SJSA1 (cell line): ENCODE measurements around the gene CRYL1. TPM values are rescaled to one million over a fixed set of nuclear protein-coding genes. Genes with fewer than 3 reads are reported as not detected.

ENCODE experiments used
- DNase-seq, 2 experiments: peaks; one replicate each; pipeline ENCODE4 v3.0.0-alpha.2; 2015 to 2020; ENCODE audit warnings: low spot score in 2 of 2, low read depth in 1 of 2
- H3K27ac ChIP-seq: fragments of 250-450 bp; sonication (Bioruptor Pico); 2 replicates; pipeline ENCODE4 v1.5.1; 2020; ENCODE audit warnings: mild to moderate bottlenecking, moderate library complexity
- H3K27me3 ChIP-seq: fragments of 250-450 bp; sonication (Bioruptor Pico); replicated peaks from 2 replicates; pipeline ENCODE4 v1.5.1; 2020; ENCODE audit warnings: mild to moderate bottlenecking, moderate library complexity
- H3K36me3 ChIP-seq: fragments of 250-450 bp; sonication (Bioruptor Pico); 2 replicates; pipeline ENCODE4 v1.5.1; 2020; ENCODE audit warnings: mild to moderate bottlenecking
- H3K4me1 ChIP-seq: fragments of 250-450 bp; sonication (Bioruptor Pico); replicated peaks from 2 replicates; pipeline ENCODE4 v1.6.1; 2021; ENCODE audit warnings: mild to moderate bottlenecking
- H3K4me3 ChIP-seq: fragments of 250-450 bp; sonication (Bioruptor Pico); 2 replicates; pipeline ENCODE4 v1.5.1; 2020; ENCODE audit warnings: mild to moderate bottlenecking
- H3K9me3 ChIP-seq: fragments of 250-450 bp; sonication (Bioruptor Pico); replicated peaks from 2 replicates; pipeline ENCODE4 v1.5.1; 2020; ENCODE audit warnings: mild to moderate bottlenecking
- total RNA-seq: library from RNA; depleted of rRNA; stranded (reverse); fragments of >200 nt; shearing (Covaris generic); gene quantifications from 2 replicates; pipeline ENCODE4 v1.2.3, GENCODE V29; 2014

The CRYL1 gene
- total RNA-seq, 1 experiment from 2014 or later: 7.1 TPM

DNA sequence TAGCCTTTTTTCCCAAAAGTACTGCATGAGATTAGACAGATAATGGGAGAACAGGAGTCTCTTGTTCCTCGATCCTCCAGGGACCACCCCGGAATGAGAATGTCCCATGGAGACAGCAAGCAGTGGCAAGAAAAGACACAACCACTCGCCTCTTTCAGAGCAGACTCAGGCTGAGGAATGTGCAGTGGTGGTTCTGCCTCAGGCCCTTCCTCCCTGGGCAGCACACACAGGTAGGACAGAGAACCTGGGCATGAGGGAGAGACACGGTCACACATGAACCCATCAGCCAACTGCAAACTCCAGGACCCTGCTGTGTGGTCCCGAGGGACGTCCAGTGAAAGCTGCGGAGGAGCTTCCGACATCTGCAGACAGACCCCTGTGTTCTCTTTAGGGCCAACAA is 31.0 kb downstream of the CRYL1 start:
- no peak for DNase-seq
- Histone ChIP-seq H3K9me3 (no peaks in the 10 kb centered on the region), H3K4me3 (no peak overlapping the region), H3K4me1 (peaks cover 12% of the 10 kb centered on the region), H3K36me3 (no peaks in the 10 kb centered on the region), H3K27ac (no peak overlapping the region), H3K27me3 (no peaks in the 10 kb centered on the region)

- DNase-seq: no peak
- peaks cover 5% of the 10 kb centered on the region for H3K4me1 ChIP-seq
- H3K36me3 ChIP-seq: no peaks in the 10 kb centered on the region
- no peaks in the 10 kb centered on the region for H3K27me3 ChIP-seq
- no peaks in the 10 kb centered on the region for H3K9me3 ChIP-seq
- no peak overlapping the region for H3K27ac ChIP-seq
- no peak overlapping the region for H3K4me3 ChIP-seq
Measured at GRCh38 chr13:20492641-20493040, 33.0 kb downstream of the CRYL1 start.

DNA sequence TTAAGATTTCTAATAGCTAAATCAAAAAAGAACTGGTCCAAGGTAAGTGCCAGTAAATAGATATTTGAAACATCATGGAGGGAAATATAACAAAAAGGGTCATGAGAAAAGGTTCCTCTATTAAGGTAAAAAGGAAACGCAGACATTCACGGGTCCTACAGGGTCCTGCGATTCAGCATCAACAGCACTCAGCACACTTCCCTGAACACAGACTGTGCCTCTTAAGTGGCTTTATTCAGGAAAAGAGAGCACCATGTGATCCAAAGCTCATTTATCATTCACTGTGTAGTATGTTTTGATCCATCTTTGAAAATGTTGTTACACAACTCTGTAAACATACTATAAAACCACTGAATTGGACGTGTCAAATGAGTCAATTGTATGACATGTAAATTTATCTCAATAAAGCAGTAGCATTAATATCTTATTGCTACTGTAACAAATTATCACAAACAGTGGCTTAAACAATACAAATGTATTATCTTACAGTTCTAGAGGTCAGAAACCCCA is 33.7 kb downstream of the CRYL1 start:
- Histone ChIP-seq H3K4me1 (peaks cover 5% of the 10 kb centered on the region), H3K27me3 (no peaks in the 10 kb centered on the region), H3K9me3 (no peaks in the 10 kb centered on the region), H3K36me3 (no peaks in the 10 kb centered on the region), H3K4me3 (no peak overlapping the region), H3K27ac (no peak overlapping the region)
- DNase-seq: no peak

- Histone ChIP-seq H3K9me3 (no peaks in the 10 kb centered on the region), H3K27me3 (no peaks in the 10 kb centered on the region)
Measured at GRCh38 chr13:20489185-20489820, 36.4 kb downstream of the CRYL1 start.

DNA sequence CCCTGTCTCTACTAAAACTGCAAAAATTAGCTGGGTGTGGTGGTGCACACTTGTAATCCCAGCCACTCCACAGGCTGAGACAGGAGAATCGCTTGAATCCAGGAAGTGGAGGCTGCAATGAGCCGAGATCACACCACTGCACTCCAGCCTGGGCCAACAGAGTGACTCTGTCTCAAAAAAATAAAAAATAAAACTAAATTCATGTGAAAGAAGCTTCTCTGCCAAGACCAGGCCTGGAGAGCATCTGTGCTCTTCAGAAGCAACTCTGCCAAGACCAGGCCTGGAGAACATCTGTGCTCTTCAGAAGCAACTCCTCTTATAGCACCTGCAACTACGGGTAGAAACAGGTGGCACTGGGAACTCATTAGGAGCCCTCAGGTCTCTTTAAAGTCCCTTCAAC is 37.7 kb downstream of the CRYL1 start:
- DNase-seq: no peak

More at GRCh38 chr13:20489185-20489820, 36.4 kb downstream of the CRYL1 start:
- no peaks in the 10 kb centered on the region for H3K4me1 ChIP-seq
- H3K4me3 ChIP-seq: no peak overlapping the region
- H3K27ac ChIP-seq: no peak overlapping the region
- peak in 1 of 2 experiments; percentile 6 for DNase-seq
- no peaks in the 10 kb centered on the region for H3K36me3 ChIP-seq

DNA sequence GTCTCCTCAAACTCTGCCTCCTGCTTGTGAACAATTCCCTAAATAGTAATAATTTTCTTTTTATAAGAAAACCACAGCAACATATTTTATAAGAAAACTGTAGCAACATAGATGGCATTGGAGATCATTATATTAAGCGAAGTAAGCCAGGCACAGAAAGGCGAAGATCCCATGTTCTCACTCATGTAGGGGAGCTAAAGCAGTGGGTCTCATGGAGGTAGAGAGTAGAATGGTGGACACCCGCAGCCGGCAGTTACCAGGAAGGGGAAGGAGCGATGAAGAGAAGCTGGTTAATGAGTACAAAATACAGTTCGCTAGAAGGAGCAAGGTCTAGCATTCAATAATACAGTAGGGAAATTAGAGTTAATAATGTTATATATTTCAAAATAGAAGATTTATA is 42.9 kb downstream of the CRYL1 start:
- no peak for DNase-seq
- no peaks in the 10 kb centered on the region for H3K9me3 ChIP-seq

More for the DNA sequence above, 37.7 kb downstream of the CRYL1 start:
- Histone ChIP-seq H3K9me3 (no peaks in the 10 kb centered on the region), H3K4me3 (no peak overlapping the region), H3K36me3 (no peaks in the 10 kb centered on the region), H3K4me1 (no peaks in the 10 kb centered on the region), H3K27me3 (no peaks in the 10 kb centered on the region), H3K27ac (no peak overlapping the region)

DNA sequence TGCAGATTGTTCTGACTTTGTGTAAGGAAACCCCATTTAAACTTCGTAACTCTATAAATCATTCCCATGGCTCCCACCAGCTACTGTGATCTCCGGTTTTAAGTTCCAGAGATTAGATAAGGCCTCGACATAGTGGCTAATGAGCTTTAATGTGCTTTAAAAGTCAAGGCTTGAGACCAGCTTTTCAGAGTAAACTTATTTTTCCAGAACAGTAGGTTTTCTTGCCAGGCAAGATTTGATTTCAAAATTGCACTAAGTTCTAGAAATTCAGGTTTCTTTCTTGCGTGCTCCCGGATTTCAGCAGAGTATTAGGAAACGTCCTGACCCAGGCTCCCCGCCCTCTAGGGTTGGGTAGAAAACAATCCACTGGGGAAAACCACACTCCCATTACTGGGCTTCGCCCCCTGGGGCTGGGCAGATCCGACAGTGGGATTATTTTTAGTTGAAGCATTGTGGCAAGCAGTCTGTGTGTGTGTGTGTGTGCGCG is 43.3 kb downstream of the CRYL1 start:
- no peaks in the 10 kb centered on the region for H3K9me3 ChIP-seq
- H3K36me3 ChIP-seq: no peaks in the 10 kb centered on the region
- DNase-seq: no peak
- H3K4me3 ChIP-seq: no peak overlapping the region
- no peaks in the 10 kb centered on the region for H3K4me1 ChIP-seq
- H3K27me3 ChIP-seq: no peaks in the 10 kb centered on the region
- no peak overlapping the region for H3K27ac ChIP-seq

More for the DNA sequence above, 42.9 kb downstream of the CRYL1 start:
- Histone ChIP-seq H3K36me3 (no peaks in the 10 kb centered on the region), H3K4me3 (no peak overlapping the region), H3K27ac (no peak overlapping the region), H3K4me1 (no peaks in the 10 kb centered on the region), H3K27me3 (no peaks in the 10 kb centered on the region)

DNA sequence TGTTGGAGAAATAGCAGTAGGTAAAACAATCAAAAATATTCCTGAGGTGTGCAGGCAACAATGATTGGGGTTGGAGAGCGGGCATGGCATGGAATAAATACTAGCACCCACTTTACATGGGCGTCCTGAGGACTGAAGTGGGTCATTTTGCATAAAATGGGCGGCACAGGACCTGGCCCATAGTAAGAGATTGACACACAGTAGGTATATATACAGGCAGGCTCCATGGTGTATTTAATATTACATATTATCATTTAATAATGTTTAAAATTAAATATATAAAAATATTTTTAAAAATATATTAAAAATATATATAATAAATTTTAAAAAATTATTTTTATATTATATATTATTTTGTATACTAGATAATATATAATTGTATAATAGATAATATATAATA is 48.3 kb downstream of the CRYL1 start:
- Histone ChIP-seq H3K9me3 (no peaks in the 10 kb centered on the region), H3K4me1 (peaks cover 9% of the 10 kb centered on the region), H3K27ac (no peak overlapping the region), H3K36me3 (no peaks in the 10 kb centered on the region), H3K4me3 (no peak overlapping the region), H3K27me3 (no peaks in the 10 kb centered on the region)
- no peak for DNase-seq

GRCh38 chr13:20475927-20476691 is 49.5 kb downstream of the CRYL1 start:
- DNase-seq: no peak
- Histone ChIP-seq H3K4me3 (no peak overlapping the region), H3K9me3 (no peaks in the 10 kb centered on the region), H3K27ac (no peak overlapping the region), H3K27me3 (no peaks in the 10 kb centered on the region), H3K4me1 (peaks cover 9% of the 10 kb centered on the region), H3K36me3 (no peaks in the 10 kb centered on the region)

- no peak overlapping the region for H3K4me3 ChIP-seq
- peaks cover 9% of the 10 kb centered on the region for H3K4me1 ChIP-seq
- no peak for DNase-seq
- H3K9me3 ChIP-seq: no peaks in the 10 kb centered on the region
- no peaks in the 10 kb centered on the region for H3K36me3 ChIP-seq
- H3K27ac ChIP-seq: no peak overlapping the region
- H3K27me3 ChIP-seq: no peaks in the 10 kb centered on the region
Measured at GRCh38 chr13:20474515-20474914, 51.1 kb downstream of the CRYL1 start.

DNA sequence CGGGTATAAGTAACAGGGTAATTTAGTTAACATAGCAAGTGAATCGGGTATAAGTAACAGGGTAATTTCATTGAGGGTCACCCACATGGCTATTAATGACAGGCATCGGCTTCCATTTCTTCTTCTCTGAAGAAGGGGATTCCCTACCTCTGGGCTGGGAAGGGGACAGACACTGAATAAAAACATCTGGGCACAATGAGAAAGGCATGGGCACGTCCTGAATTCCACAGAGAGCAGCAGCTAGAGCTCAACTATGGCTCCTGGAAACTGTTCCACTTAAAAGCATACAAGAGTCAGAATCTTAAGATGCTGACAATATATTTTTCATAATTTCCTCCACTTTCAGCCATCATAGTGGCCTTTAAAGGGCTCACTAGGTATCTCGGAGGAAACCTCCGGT is 51.8 kb downstream of the CRYL1 start:
- H3K4me3 ChIP-seq: no peak overlapping the region

DNA sequence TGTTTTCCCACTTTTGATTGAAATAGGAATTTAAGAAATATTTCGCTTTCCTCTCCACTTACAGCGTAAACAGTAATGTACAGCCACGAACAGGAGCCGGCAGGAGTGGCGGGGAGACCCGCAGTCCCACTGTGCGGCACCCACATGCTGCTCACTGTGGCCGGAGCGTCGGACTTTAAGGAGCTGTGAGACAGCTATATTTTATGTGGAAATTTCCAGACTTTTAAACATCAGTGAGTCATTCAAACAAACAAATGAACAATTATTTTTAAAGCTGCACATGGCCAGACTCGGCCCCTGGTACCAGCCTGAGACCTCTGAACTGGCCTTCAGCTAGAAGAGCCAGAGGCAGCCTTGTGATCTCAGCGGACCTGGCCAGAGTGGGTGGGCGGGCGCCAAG is 52.5 kb downstream of the CRYL1 start:
- H3K27me3 ChIP-seq: no peaks in the 10 kb centered on the region
- peak in 1 of 2 experiments; percentile 2 for DNase-seq
- H3K36me3 ChIP-seq: no peaks in the 10 kb centered on the region
- H3K9me3 ChIP-seq: no peaks in the 10 kb centered on the region
- H3K4me1 ChIP-seq: peaks cover 9% of the 10 kb centered on the region
- no peak overlapping the region for H3K27ac ChIP-seq
- no peak overlapping the region for H3K4me3 ChIP-seq

More for the DNA sequence above, 51.8 kb downstream of the CRYL1 start:
- no peaks in the 10 kb centered on the region for H3K36me3 ChIP-seq
- no peak overlapping the region for H3K27ac ChIP-seq
- no peak for DNase-seq
- no peaks in the 10 kb centered on the region for H3K9me3 ChIP-seq
- no peaks in the 10 kb centered on the region for H3K27me3 ChIP-seq
- H3K4me1 ChIP-seq: peaks cover 9% of the 10 kb centered on the region

GRCh38 chr13:20472531-20472930 is 53.1 kb downstream of the CRYL1 start:
- Histone ChIP-seq H3K4me1 (peaks cover 9% of the 10 kb centered on the region), H3K36me3 (no peaks in the 10 kb centered on the region), H3K27me3 (no peaks in the 10 kb centered on the region), H3K27ac (no peak overlapping the region), H3K4me3 (no peak overlapping the region), H3K9me3 (no peaks in the 10 kb centered on the region)
- no peak for DNase-seq

DNA sequence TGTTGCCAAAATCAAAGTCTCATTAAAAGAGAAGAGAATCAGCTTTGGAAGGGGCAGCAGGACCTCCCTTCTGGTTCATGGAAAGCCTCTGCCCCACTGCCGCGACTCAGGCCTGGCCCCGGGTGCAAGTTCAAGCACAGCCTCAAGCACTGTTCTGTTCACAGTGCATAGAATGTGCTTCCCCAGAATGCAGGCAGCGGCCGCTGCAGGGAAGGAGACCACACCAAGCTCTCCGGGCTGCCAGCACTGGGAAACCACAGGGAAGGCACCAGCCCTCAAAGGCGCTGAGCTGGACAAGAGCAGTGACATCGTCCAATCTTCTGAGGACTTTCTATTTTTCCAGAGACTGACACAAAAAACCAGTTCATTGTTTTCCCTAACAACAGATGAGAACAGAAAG is 55.5 kb downstream of the CRYL1 start:
- no peak for DNase-seq
- Histone ChIP-seq H3K4me3 (no peak overlapping the region), H3K27ac (no peak overlapping the region), H3K27me3 (no peaks in the 10 kb centered on the region), H3K36me3 (no peaks in the 10 kb centered on the region), H3K4me1 (peaks cover 9% of the 10 kb centered on the region), H3K9me3 (no peaks in the 10 kb centered on the region)
